SK-N-SH treated with all-trans-retinoic acid at 6 μM for 48 hours (cell line): ENCODE results near the gene SLC36A4.

Source experiments
- CREB5 ChIP-seq: fragments of 250-450 bp; sonication (Bioruptor Pico); IDR thresholded peaks from 2 replicates; pipeline ENCODE4 v1.5.1; 2020; ENCODE audit warnings: low read depth, mild to moderate bottlenecking, moderate library complexity
- CSRNP3 ChIP-seq: fragments of 250-450 bp; sonication (Bioruptor Pico); IDR thresholded peaks from 2 replicates; pipeline ENCODE4 v1.5.1; 2021; ENCODE audit warnings: mild to moderate bottlenecking, moderate library complexity
- PATZ1 ChIP-seq: fragments of 250-450 bp; sonication (Bioruptor Pico); IDR thresholded peaks from 2 replicates; pipeline ENCODE4 v1.8.0; 2020; ENCODE audit warnings: mild to moderate bottlenecking, moderate library complexity, borderline replicate concordance
- POU6F1 ChIP-seq: fragments of 250-450 bp; sonication (Bioruptor Pico); IDR thresholded peaks from 2 replicates; pipeline ENCODE4 v1.8.0; 2021; ENCODE audit warnings: low read depth, mild to moderate bottlenecking, moderate library complexity, borderline replicate concordance
- TOX ChIP-seq: fragments of 250-450 bp; sonication (Bioruptor Pico); IDR thresholded peaks from 2 replicates; pipeline ENCODE4 v1.8.0; 2021; ENCODE audit warnings: mild to moderate bottlenecking, moderate library complexity, borderline replicate concordance
- ZC3H10 ChIP-seq: fragments of 250-450 bp; sonication (Bioruptor Pico); IDR thresholded peaks from 2 replicates; pipeline ENCODE4 v1.5.1; 2021; ENCODE audit warnings: mild to moderate bottlenecking, moderate library complexity
- ZFP30 ChIP-seq: fragments of 450-650 bp; formaldehyde crosslinking; IDR thresholded peaks from 2 replicates; pipeline ENCODE4 v1.5.0; 2022; ENCODE audit warnings: mild to moderate bottlenecking, moderate library complexity
- ZNF565 ChIP-seq: fragments of 450-650 bp; formaldehyde crosslinking; conservative IDR thresholded peaks from 2 replicates; pipeline ENCODE4 v1.5.0; 2020; ENCODE audit warnings: low read depth, mild to moderate bottlenecking, moderate library complexity

GRCh38 chr11:93099806-93100205 is 98.0 kb downstream of the SLC36A4 start:
- no peak for TF ChIP-seq CSRNP3 (CRISPR knock-in tag)
- no peak for TF ChIP-seq ZFP30
- TF ChIP-seq CREB5 (CRISPR knock-in tag): no peak
- no peak for TF ChIP-seq ZC3H10 (CRISPR knock-in tag)
- no peak for TF ChIP-seq TOX (CRISPR knock-in tag)
- TF ChIP-seq PATZ1 (CRISPR knock-in tag): no peak
- no peak for TF ChIP-seq ZNF565
- TF ChIP-seq POU6F1 (CRISPR knock-in tag): no peak
